AG04449 (cell line): Measurements from ENCODE around the gene MYRF.
A peak's percentile ranks its signal among the peaks of the same experiment; 100 is the strongest.

Experiments
- CTCF ChIA-PET: fragments of 350-600 bp; formaldehyde crosslinking; extraction: SDS; loops from one replicate; lab custom pipeline; 2021; ENCODE audit warnings: antibody characterized with exemption; lab: Yijun Ruan, JAX
- POLR2A ChIA-PET: fragments of 400-600, 350-600 bp; formaldehyde crosslinking; extraction: SDS; loops from one replicate; lab custom pipeline; 2020; ENCODE audit warnings: antibody characterized with exemption, inconsistent platforms; lab: Yijun Ruan, JAX
- DNase-seq: peaks from one replicate; pipeline ENCODE4 v3.0.0-alpha.2; 2010; ENCODE audit warnings: low read depth, low spot score
- H3K4me3 ChIP-seq: 2 replicates; pipeline ENCODE4 v1.5.1; 2011; ENCODE audit warnings: low read depth, mild to moderate bottlenecking, control low read depth, low read length
- TF ChIP-seq, protein P1 (sequence below): IDR thresholded peaks from one replicate; pipeline ENCODE4 v1.5.1; 2011; ENCODE audit warnings: mild to moderate bottlenecking, moderate library complexity, low read length, control low read depth, inconsistent platforms; ENCODE audit not compliant: insufficient read depth; ENCODE audit errors: missing control alignments

The MYRF gene

DNA sequence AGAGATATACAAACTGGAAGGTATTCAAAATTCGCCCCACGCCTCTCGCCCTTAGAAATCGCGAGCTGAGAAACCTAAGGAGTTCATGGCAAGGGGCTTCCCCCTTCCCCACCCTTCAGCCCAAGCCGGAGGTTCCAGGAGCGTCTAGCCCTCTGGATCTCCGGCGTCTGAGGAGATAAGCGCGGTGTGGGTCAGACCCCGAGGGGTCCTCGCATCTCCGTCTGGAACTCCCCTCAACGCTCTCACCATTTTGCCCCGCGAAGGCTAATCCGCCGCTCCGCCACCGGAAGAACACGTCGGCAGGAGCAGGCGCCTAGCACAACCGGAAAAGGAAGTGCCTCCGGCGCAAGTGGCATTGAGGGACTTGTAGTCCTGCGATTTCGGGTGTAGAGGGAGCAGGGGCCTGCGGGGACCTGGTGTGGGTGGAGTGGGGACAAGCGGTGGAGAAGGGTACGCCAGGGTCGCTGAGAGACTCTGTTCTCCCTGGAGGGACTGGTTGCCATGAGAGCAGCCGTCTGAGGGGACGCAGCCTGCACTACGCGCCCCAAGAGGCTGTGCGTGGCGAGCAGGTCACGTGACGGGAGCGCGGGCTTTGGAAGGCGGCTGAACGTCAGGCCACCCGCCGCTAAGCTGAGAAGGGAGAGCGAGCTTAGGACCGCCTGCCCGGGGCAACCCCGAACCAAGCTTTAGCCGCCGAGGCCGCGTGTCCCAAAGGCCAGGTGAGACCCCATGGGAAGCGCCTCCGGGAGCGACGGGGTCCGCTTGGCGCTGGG, 40.1 kb downstream of the MYRF start, which contains the start of the genes FEN1 and TMEM258:
TSS of gene FEN1 (plus strand) at position 602 of the 773 bp plus-strand sequence. CDS start 2,451 bp downstream, outside the sequence.
TSS of gene TMEM258 (minus strand) at position 290 of the 773 bp plus-strand sequence. CDS start at position 249, 41 bp downstream.
- H3K4me3 ChIP-seq: peak within 1 kb of the TSS; percentile 98
- TF ChIP-seq, protein P1, sequence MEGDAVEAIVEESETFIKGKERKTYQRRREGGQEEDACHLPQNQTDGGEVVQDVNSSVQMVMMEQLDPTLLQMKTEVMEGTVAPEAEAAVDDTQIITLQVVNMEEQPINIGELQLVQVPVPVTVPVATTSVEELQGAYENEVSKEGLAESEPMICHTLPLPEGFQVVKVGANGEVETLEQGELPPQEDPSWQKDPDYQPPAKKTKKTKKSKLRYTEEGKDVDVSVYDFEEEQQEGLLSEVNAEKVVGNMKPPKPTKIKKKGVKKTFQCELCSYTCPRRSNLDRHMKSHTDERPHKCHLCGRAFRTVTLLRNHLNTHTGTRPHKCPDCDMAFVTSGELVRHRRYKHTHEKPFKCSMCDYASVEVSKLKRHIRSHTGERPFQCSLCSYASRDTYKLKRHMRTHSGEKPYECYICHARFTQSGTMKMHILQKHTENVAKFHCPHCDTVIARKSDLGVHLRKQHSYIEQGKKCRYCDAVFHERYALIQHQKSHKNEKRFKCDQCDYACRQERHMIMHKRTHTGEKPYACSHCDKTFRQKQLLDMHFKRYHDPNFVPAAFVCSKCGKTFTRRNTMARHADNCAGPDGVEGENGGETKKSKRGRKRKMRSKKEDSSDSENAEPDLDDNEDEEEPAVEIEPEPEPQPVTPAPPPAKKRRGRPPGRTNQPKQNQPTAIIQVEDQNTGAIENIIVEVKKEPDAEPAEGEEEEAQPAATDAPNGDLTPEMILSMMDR: no peak
- ChIA-PET POLR2A (interaction anchor here (1.0 to 2.3 kb wide), 2 partner anchors 23 to 38 kb away, joined by 4 to 10 read pairs; no protein-coding TSS in a partner anchor), CTCF (interaction anchor here (0.6 to 14.8 kb wide), 12 partner anchors 9 to 318 kb away, joined by 3 to 297 read pairs (median 7); partner anchors contain the start of gene BEST1)
- DNase-seq: peak; percentile 75

DNA sequence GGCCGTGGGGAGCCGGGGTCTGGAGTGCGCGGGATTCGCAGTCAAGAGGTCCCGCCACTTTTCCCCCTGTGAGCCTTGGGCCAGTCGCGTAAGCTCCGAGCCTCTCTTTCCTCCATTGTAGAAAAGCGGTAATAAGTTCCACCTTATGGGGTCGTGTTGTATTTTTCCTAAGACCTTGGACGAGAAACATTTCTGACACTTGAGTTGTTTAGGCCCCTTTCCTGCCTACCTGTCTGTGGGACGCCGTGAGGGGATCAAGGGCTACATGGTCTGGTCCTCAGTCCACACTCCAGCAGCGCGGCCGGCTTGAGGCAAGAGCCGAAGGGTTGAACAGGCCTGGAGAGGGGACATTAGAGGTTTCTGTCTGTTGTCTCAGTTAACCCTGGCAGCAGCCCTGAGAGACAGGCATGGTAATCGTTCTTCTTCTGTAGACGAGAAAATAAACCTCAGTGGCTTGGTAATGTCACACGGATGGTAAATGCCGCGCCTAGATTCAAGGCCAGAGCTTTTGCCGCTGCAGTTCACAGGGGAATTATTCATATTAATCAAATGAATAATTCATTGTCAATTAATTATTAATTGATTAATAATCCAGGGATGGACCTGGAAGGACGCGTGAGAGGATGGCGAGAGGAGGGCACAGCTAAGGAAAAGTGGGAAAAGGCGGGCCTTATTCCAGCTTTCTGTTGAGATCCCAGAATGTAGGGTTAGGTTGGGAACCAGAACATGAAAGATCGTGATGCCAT, 40.8 kb downstream of the MYRF start:
- TF ChIP-seq, protein P1: no peak
- DNase-seq: no peak
- POLR2A ChIA-PET: interaction anchor here (1.0 to 2.3 kb wide), 2 partner anchors 22 to 37 kb away, joined by 4 to 10 read pairs; no protein-coding TSS in a partner anchor
- CTCF ChIA-PET: interaction anchor here (0.6 to 14.8 kb wide), 12 partner anchors 10 to 517 kb away, joined by 3 to 297 read pairs (median 4); partner anchors contain the start of gene BEST1
- peak overlapping the region; percentile 98 for H3K4me3 ChIP-seq

DNA sequence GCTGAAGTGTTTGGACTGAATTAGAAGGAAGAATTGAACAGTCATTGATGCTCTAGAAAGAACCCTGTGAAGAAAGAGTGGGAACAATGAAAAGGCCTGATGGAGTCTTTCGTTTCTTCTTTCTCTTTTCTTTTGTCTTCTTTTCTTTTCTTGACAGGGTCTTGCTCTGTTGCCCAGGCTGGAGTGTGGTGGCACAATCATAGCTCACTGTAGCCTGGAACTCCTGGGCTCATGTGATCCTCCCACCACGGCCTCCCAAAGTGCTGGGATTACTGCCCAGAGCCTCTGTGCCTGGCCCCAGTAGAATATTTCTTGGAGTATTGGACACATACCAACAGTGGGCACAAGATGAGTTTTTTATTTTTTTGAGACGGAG, 41.4 kb downstream of the MYRF start:
- POLR2A ChIA-PET: no interaction called here
- CTCF ChIA-PET: interaction anchor here (1.0 to 14.8 kb wide), 11 partner anchors 10 to 517 kb away, joined by 3 to 297 read pairs (median 5); partner anchors contain the start of gene BEST1

DNA sequence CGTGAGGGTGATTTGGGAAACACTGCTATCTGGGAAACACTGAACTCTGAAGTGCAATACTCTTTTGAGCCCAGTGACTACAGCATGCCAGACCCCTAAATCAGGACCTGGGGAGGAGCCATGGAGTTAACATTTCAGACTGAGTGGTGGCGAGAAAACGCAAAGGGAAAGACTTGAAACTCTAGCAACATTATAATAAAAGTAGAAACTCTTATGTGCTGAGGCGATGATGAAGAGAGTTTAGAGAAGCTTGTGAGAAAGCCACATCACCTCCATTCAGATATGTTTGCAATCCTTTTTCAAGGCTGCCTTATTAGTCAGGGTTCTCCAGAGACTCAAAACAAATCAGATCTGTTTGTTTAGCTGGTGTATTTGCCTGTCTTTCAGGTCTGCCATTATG, 42.1 kb downstream of the MYRF start:
- no peak overlapping the region for H3K4me3 ChIP-seq
- CTCF ChIA-PET: interaction anchor here (0.7 to 14.8 kb wide), 12 partner anchors 9 to 316 kb away, joined by 3 to 297 read pairs (median 4); partner anchors contain the start of genes BEST1 and FADS2
- no peak for DNase-seq
- TF ChIP-seq, protein P1: no peak
- POLR2A ChIA-PET: no interaction called here

More for the DNA sequence above, 41.4 kb downstream of the MYRF start:
- TF ChIP-seq, protein P1: no peak
- no peak for DNase-seq
- H3K4me3 ChIP-seq: peak overlapping the region; percentile 98

DNA sequence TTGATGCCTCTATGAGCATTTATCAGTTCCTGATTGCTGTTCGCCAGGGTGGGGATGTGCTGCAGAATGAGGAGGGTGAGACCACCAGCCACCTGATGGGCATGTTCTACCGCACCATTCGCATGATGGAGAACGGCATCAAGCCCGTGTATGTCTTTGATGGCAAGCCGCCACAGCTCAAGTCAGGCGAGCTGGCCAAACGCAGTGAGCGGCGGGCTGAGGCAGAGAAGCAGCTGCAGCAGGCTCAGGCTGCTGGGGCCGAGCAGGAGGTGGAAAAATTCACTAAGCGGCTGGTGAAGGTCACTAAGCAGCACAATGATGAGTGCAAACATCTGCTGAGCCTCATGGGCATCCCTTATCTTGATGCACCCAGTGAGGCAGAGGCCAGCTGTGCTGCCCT, 43.0 kb downstream of the MYRF start:
- CTCF ChIA-PET: interaction anchor here (1.3 to 14.8 kb wide), 12 partner anchors 8 to 329 kb away, joined by 4 to 297 read pairs (median 48); partner anchors contain the start of genes BEST1, FADS1, FADS2 and INCENP
- TF ChIP-seq, protein P1: no peak
- no peak overlapping the region for H3K4me3 ChIP-seq
- POLR2A ChIA-PET: interaction anchor here (1.0 kb wide), 1 partner anchor 20 kb away, joined by 3 read pairs; no protein-coding TSS in a partner anchor
- DNase-seq: no peak
